Stimulated activated CD4-positive, alpha-beta T cell treated with anti-CD3 and anti-CD28 coated beads, Interleukin-12 subunit alpha, Interleukin-12 subunit beta, amount 100 ng/mL, for 4 hours (primary cell): ENCODE results near the gene THOC3.
"Not testable (repeated sequence)": the region's sequence is repeated elsewhere in the genome, so short reads cannot be mapped to it uniquely, and the experiment has no call there.

Source experiments
- DNase-seq: peaks from one replicate; pipeline ENCODE4 v3.0.0-alpha.2; 2020

Gene THOC3

DNA sequence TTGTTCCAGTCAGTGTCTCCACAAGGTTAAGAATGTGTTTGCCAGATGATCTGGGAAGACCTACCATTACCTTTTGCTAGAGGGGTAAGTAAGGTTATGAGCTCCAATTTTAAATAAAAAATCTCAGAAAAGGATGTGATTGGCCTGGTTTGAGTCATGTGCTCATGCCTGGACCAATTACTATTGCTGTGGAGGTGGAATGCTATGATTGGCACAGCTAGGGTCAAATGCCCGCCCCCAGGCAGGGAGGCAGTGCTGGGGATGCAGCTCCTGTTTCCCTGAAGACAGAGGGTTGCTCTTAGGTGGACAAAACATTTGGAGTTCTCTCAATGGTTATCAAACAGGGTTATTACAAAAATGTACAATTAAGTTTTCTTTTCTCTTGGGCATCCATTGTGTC is 29.6 kb downstream of the THOC3 start:
- not testable (repeated sequence) for DNase-seq

DNA sequence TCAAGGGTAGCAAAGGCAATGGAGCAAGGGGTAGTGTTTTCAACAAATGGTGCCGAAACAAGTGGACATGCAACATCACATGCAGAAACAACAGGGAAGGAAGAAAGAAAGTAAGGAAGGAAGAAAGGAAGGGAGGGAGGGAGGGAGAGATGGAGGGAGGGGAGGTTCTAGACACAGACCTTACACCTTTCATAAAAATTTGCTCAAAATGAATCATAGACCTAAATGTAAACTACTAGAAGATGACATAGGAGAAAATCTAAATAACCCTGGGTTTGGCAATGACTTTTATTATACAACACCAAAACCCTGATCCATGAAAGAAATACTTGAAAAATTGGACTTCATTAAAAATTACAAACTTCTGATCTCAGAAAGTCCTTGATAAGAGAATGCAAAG is 39.4 kb downstream of the THOC3 start:
- not testable (repeated sequence) for DNase-seq

DNA sequence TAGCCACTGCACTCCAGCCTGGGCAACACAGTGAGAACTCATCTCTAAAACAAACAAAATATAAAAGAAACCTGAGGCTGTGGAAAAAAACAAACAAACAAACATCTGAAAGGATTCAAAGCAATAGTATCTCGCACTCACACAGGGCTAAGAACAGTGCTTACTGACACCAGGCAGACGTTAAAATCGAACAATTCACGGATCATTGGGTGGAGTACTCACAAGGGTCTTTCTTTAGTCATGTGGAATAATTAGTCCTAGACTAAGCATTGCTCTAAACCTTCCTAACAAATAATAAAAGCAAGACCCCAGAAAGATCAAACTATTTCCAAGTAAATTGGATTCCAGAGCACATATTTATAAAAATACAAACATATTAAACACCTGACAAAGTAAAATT is 43.0 kb downstream of the THOC3 start:
- not testable (repeated sequence) for DNase-seq

DNA sequence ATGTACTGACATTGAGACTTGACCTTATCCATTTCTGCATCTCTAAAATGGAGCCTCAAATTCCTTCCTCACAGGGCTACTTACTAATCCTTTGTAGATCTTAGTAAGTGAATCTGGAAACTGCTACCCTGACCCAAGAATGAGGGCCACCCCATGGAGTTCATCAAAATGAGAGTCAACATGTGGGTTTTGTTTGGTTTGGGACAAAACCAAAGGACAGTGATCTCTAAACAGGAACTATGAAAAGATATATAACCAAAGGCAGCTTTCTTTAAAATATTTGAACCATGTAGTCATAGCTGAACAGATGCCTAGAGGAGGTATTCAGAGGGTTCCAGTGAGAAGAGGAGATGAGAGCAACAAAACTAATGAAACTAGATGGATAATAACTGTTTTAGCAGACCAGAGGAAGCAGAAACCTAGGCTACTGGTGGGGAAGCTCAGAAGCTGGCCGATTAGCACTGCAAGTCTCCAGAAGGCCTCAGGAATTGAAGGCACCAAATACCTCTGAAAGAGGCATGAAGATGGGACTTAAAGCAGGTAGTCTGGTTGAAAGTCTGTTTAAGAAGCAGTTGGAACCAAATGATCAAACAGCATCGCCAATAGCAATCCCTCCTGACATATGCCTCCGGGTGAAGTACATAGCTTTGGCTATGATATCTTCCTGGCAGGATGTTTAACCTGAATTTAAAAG is 45.8 kb downstream of the THOC3 start:
- DNase-seq: no peak

DNA sequence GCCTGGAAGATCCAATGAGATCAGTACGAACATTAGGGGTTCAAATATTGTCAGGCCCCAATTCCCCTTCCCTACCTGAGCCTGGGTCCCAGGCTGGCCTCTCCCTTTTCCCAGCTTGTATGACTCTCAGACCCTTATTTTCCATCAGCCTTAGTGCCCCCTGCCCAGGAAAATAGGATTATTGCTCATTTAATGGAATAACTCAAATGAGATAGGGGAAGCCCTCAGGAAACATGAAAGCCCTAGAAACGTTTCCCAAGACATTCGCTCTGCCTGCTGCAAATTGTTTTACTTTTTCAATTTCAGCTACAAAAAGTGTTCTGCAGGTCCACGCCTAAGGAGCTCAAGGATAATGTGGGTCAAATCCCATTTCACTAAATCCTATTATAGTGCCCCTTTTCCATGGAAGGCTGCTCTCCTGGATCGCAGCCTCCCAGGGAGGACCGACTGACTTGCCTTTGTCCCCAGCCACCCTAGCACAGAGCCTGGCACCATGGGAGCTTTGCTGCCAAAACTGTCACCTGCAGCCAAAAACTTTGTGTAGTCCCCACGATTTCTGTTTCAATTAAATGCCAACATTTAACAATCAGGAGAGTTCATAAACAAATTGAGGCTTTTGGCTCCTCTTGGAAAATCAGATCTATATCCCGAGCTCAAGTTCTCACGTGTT is 46.9 kb downstream of the THOC3 start:
- no peak for DNase-seq

DNA sequence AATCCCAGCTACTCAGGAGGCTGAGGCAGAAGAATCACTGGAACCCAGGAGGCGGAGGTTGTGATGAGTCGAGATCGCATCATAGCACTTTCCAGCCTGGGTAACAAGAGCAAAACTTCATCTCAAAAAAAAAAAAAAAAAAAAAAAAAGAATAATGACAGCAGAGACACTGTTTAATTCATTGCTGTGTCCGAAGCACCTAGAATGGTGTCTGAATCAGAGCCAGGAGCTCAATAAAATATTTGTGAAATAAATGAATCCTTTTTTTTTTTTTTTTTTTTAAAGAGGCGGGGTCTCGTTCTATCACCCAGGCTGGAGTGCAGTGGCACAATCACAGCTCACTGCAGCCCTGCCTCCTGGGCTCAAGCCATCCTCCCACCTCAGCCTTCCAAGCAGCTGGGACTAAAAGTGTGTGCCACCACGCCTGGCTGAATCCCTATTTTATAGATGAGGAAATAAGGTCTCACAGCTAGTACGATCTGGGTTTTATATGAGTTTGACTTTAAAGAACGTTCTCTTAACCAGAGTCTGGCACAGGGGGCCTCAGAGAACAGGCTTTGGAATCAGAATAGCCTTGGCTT is 47.8 kb downstream of the THOC3 start:
- DNase-seq: no peak

DNA sequence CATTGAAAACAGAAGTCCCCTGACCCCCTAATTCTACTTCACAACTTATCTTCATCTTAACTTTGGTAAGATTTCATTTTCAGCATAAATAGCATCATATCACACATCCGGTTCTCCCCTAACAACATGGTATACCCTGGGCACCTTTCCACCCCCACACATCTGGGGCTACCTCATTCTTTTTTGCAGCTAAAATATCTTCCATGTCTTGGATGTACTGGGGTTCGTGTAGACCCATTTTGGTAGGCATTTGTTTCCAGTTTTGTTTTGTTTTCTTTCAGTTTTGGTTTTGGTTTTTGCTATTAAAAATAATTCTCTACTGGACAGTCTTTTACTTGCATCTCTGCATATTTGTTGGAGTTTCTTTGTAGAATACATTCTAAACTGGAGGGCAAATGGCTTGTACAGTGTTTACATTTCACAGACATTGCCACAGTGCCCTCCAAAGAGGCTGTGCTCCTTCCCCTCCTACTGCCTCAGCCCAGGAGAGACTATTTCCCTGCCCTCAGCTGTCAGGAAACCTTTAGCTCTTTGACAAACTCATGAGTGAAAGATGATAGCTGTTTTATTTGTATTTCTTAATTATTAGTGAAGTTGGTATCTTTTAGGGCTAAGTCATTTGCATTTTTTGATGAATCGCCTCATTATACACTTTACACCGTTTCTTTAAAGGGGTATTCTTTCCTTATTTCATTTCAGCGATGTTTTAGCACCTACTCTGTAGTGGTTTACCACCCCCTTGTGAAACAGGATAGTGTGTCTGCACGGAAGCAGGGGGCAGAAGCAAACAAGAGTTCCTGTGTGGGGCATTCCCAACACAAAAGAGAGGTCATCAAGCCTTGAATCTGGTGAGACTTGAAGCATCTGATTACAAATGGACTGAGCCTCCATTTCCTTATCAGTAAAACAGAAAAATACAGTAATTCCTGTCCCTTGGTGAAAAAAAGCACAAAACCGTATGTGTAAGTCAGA is 52.8 kb downstream of the THOC3 start:
- not testable (repeated sequence) for DNase-seq

DNA sequence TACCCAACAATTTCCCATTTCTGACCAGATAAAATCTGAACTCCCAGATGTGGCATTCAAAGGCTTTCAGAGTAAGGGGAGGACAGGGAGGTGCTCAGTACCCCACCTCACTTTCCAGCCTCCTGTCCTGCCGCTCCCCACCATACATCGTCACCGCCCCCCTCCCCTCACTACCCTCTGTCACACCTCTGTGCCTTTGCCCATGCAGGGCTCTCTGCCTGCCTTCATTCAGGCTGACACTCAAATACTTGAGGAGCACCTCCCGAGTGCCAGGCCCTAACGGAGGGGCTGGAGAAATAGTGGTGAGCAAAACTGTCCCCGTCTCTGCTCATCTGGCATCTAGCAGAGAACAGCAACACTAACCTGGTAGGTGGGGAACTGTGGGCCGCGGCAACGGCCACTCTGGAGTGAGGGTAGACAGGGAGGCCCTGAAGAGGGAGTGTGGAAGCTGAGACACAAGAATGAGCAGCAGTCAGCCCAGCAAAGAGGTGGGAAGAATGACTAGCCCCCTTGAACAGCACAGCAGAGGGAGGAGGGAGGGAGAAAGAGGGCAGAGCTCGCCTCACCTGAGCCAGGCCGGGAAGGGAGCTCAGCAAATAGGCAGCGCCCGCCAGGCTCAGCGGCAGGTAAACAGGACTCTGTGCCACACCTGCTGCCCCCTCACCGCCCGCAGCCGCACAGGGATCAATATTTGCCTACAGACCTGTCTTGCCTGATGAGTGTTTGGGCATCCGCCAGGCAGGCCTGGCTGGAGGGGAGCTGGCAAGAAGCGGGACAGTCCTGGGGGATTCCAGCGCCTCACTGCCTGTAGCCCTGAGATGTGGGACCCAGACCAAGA is 54.1 kb downstream of the THOC3 start:
- DNase-seq: not testable (repeated sequence)

DNA sequence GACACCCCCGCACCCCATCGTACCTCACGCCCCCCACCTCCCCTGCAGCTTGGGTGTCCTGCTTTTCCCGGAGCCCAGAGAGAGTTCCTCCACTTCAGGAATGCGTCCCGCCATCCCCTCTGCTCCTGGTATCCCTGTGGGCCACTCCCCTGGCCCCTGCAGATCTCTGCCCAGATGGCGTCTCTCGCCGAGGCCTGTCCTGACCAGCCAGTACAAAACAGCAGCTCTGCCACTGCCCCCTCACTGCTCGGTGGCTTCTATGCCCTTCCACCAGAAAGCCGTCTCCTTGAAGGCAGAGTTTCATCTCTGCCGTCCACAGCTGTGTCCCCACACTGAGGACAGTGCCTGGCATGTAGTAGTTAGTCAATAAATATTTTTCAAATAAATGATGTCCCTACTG is 58.0 kb downstream of the THOC3 start:
- DNase-seq: not testable (repeated sequence)
